ENCODE measurements around the gene DGKD. TPM values are rescaled to one million over a fixed set of nuclear protein-coding genes. Genes with fewer than 3 reads are reported as not detected.

DGKD gene
- total RNA-seq, 1 experiment from 2014 or later, result 52.0 TPM

GRCh38 chr2:233389601-233390125, 35.4 kb downstream of the DGKD start:
- Histone ChIP-seq H3K4me2 (ENCODE audit: low read length) (no peak overlapping the region), H3K4me3 (replicated peaks in 1 of 2; ENCODE audit: low read depth in 1 of 2, low read length in 2 of 2) (no peak overlapping the region), H3K27me3 (ENCODE audit: insufficient read depth, low read length) (no peaks in the 10 kb centered on the region), H3K9me2 (ENCODE audit: insufficient read depth) (no peaks in the 10 kb centered on the region), H3K36me3 (ENCODE audit: control insufficient read depth in 1 of 2, insufficient read depth in 2 of 2, low read length in 2 of 2) (peaks cover 6% of the 10 kb centered on the region in 2 experiments; a peak in 2 of 4 replicates), H3K4me1 (ENCODE audit: control insufficient read depth in 1 of 2, insufficient read depth in 2 of 2, low read length in 2 of 2) (0 out of 4 replicates have a peak, but pooled peaks cover 0 to 4% of the 10 kb centered on the region in 2 experiments), H3K9me3 (ENCODE audit: control insufficient read depth in 1 of 2, insufficient read depth in 1 of 2, low read depth in 1 of 2, low read length in 2 of 2) (no peaks in the 10 kb centered on the region), H3K27ac (ENCODE audit: low read depth, low read length) (no peak overlapping the region), H3K9ac (ENCODE audit: low read length) (no peak overlapping the region), H4K20me1 (ENCODE audit: insufficient read depth) (0 out of 2 replicates have a peak, but pooled peaks cover 4% of the 10 kb centered on the region), H2AFZ (ENCODE audit: low read depth, low read length, poor library complexity, severe bottlenecking) (no peak overlapping the region), H3K79me2 (ENCODE audit: insufficient read depth, low read length) (peaks cover 43% of the 10 kb centered on the region)
- ChIA-PET RAD21 (ENCODE audit: low non-redundant PET in 1 of 2, low total read pairs in 2 of 2, uncharacterized antibody in 2 of 2, unreplicated experiment in 2 of 2) (no interaction called here), CTCF (no interaction called here), POLR2A (no interaction called here)
- TF ChIP-seq CEBPB (IDR thresholded peaks at IDR 0.05; ENCODE audit: low read depth) (no peak), CBX3 (IDR thresholded peaks at IDR 0.05; ENCODE audit: low read depth) (no peak), ZFX (IDR thresholded peaks at IDR 0.05) (no peak), POLR2A (IDR thresholded peaks at IDR 0.05; ENCODE audit: borderline replicate concordance, extremely low read depth, insufficient read depth, insufficient read length) (no peak), POLR2AphosphoS5 (IDR thresholded peaks at IDR 0.05; ENCODE audit: low read depth, low read length) (no peak), ATF3 (IDR thresholded peaks at IDR 0.05) (no peak), CTCF (IDR thresholded peaks at IDR 0.05 in 2 of 3, conservative IDR thresholded peaks at IDR 0.05 in 1 of 3; ENCODE audit: borderline replicate concordance in 1 of 3, insufficient read depth in 1 of 3, low read depth in 2 of 3, low read length in 2 of 3) (no peak), SP1 (IDR thresholded peaks at IDR 0.05; ENCODE audit: low read depth) (no peak), RAD21 (IDR thresholded peaks at IDR 0.05; ENCODE audit: low read depth) (no peak), ZNF274 (IDR thresholded peaks at IDR 0.05; ENCODE audit: low read depth, low read length) (no peak), REST (IDR thresholded peaks at IDR 0.05; ENCODE audit: low read depth) (no peak), MAX (IDR thresholded peaks at IDR 0.05) (no peak), SRF (IDR thresholded peaks at IDR 0.05; ENCODE audit: low read depth) (no peak), ZBTB33 (IDR thresholded peaks at IDR 0.05; ENCODE audit: extremely low read depth, insufficient replicate concordance, low read length) (no peak), FOSL1 (IDR thresholded peaks at IDR 0.05; ENCODE audit: low read depth) (no peak)
- no TSS peak for BruUV-seq (replicated peaks)
- DNase-seq (ENCODE audit: low read depth, low spot score), result no peak
- ATAC-seq, result no peak
- intact Hi-C loops (cut with micrococcal nuclease), result no loop called here
